ENCODE results near the gene MYDGF. TPM values are rescaled to one million over a fixed set of nuclear protein-coding genes. Genes with fewer than 3 reads are reported as not detected.
"Not testable (repeated sequence)": the region's sequence is repeated elsewhere in the genome, so short reads cannot be mapped to it uniquely, and the experiment has no call there.

Gene MYDGF
- total RNA-seq, 3 donors from 2014 or later = 50.2 to 85.9 (median 54.8) TPM

DNA sequence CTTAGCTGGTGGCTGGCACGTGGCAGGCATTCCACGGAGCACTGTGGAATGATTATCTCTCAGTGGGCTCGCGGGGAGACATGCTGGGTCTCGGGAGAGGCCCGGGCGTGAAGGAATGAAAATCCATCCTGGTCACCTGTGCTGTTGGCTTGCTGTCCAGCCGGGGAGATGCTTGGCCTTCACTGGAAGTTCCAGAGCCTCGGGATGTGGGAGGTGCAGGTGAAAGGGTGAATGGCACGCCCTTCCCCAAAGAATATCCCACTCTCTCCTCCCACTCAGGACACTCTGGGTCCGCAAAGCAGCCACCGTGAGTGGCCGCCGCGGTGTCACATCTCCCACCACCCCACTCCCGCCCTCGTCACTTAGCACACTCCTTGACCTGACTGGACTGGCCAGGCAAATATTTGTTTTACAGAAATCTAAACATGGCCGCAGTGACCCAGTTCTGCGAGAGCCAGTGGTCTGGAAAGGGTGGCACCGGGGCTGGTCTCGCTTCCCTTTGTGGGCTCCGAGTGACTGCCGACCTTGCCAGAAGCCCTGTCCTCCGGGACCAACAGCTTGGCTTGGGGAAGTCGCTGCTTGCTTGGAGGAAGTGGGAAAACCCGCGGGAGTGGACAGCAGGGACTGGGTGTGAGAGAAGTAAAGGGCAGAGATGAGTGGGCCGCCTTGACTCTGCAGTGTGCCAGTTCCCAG lies 45.5 kb upstream of the MYDGF start:
- no peak overlapping the region for H3K4me3 ChIP-seq
- peaks cover 11% of the 10 kb centered on the region for H3K36me3 ChIP-seq (ENCODE audit: low read depth)
- no peaks in the 10 kb centered on the region for H3K9me3 ChIP-seq
- DNase-seq (peak in 1 of 3 donors; percentile 39), ATAC-seq (no peak)
- H3K4me1 ChIP-seq (ENCODE audit: low read depth) = peaks cover 18% of the 10 kb centered on the region
- no peak for TF ChIP-seq CTCF (IDR thresholded peaks at IDR 0.05)
- intact Hi-C loops (cut with DNase I, micrococcal nuclease) = no loop called here

DNA sequence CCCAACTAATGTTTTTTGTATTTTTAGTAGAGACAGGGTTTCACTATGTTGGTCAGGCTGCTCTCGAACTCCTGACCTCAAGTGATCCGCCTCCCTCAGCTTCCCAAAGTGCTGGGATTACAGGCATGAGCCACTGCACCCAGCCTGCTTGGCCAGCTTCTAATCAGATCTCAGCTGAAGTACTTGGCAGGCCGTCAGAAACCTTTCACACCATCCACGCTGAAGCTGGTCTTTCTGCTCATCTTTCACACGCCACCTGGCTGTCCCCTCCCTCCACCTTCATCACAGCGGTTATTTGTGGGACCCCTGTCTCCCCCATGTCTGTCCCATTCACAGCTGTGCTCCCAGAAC lies 45.0 kb upstream of the MYDGF start:
- ATAC-seq; intact Hi-C loops (cut with DNase I, micrococcal nuclease); H3K9me3 ChIP-seq; DNase-seq; H3K4me3 ChIP-seq: not testable (repeated sequence)
- Histone ChIP-seq H3K36me3 (ENCODE audit: low read depth) (peaks cover 11% of the 10 kb centered on the region), H3K4me1 (ENCODE audit: low read depth) (peaks cover 18% of the 10 kb centered on the region)

GRCh38 chr19:4714016-4714415 lies 43.9 kb upstream of the MYDGF start:
- Histone ChIP-seq H3K36me3 (ENCODE audit: low read depth) (peaks cover 9% of the 10 kb centered on the region), H3K9me3 (no peaks in the 10 kb centered on the region), H3K4me1 (ENCODE audit: low read depth) (peaks cover 18% of the 10 kb centered on the region), H3K4me3 (no peak overlapping the region)
- TF ChIP-seq CTCF (IDR thresholded peaks at IDR 0.05) = no peak
- DNase-seq = no peak
- intact Hi-C loops (cut with DNase I, micrococcal nuclease) = no loop called here
- no peak for ATAC-seq

GRCh38 chr19:4713384-4713951 lies 43.3 kb upstream of the MYDGF start:
- Histone ChIP-seq H3K4me1 (ENCODE audit: low read depth) (peaks cover 18% of the 10 kb centered on the region), H3K4me3 (no peak overlapping the region), H3K36me3 (ENCODE audit: low read depth) (peaks cover 9% of the 10 kb centered on the region), H3K9me3 (no peaks in the 10 kb centered on the region)
- TF ChIP-seq CTCF (IDR thresholded peaks at IDR 0.05) = no peak
- peak; percentile 97 for ATAC-seq
- peak; percentile 92 for DNase-seq
- intact Hi-C loops (cut with DNase I, micrococcal nuclease) = no loop called here

DNA sequence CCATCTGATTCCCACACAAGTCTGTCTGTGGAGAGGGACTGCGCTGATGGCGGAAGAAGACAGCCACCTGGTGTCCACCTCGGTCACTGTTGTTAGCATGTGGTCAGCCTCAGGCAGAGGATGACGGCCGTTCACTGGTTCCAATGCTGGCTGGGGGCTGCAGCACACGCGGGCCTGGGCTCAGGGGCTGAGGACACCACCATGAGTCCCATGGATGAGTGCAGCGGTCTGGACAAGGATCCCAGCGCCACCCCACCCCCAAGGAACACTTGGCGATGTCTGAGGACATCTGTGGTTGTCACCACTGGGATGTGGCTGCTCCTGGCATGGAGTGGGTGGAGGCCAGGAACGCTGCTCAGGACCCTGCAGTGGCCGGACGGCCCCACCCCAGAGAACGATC lies 42.6 kb upstream of the MYDGF start:
- peaks cover 18% of the 10 kb centered on the region for H3K4me1 ChIP-seq (ENCODE audit: low read depth)

More for the DNA sequence above, 42.6 kb upstream of the MYDGF start:
- Histone ChIP-seq H3K9me3 (no peaks in the 10 kb centered on the region), H3K4me3 (no peak overlapping the region), H3K36me3 (ENCODE audit: low read depth) (peaks cover 6% of the 10 kb centered on the region)
- ATAC-seq (no peak), DNase-seq (no peak)
- intact Hi-C loops (cut with DNase I, micrococcal nuclease) = no loop called here
- TF ChIP-seq CTCF (IDR thresholded peaks at IDR 0.05) = no peak
